ENCODE results near the gene WNT5A. TPM values are rescaled to one million over a fixed set of nuclear protein-coding genes. Genes with fewer than 3 reads are reported as not detected.
A peak's percentile ranks its signal among the peaks of the same experiment; 100 is the strongest.

Gene WNT5A
- total RNA-seq, 1 experiment from 2014 or later = 9.5 TPM

GRCh38 chr3:55471522-55472280 lies 15.4 kb downstream of the WNT5A start:
- intact Hi-C loops (cut with micrococcal nuclease) = no loop called here
- Mint-ChIP-seq H3K4me1 (ENCODE audit: insufficient read depth, unreplicated experiment) (peaks cover 19% of the 10 kb centered on the region), H3K9me3 (ENCODE audit: unreplicated experiment) (no peaks in the 10 kb centered on the region), H3K27ac (ENCODE audit: low read depth, unreplicated experiment) (peak overlapping the region; percentile 48), H3K4me3 (ENCODE audit: unreplicated experiment) (no peak overlapping the region), H3K36me3 (ENCODE audit: insufficient read depth, unreplicated experiment) (peaks cover 38% of the 10 kb centered on the region), H3K27me3 (ENCODE audit: insufficient read depth, unreplicated experiment) (no peaks in the 10 kb centered on the region)
- ChIA-PET CTCF (interaction anchor here (0.6 kb wide), 1 partner anchor 1528 kb away, joined by 3 read pairs; no protein-coding TSS in a partner anchor), POLR2A (no interaction called here)
- BruUV-seq (replicated peaks) = no TSS peak
- no peak for TF ChIP-seq CTCF (IDR thresholded peaks at IDR 0.05; ENCODE audit: unreplicated experiment)
- no peak for DNase-seq (ENCODE audit: unreplicated experiment)

- TF ChIP-seq CTCF (IDR thresholded peaks at IDR 0.05; ENCODE audit: unreplicated experiment) = no peak
- no peak for DNase-seq (ENCODE audit: unreplicated experiment)
- intact Hi-C loops (cut with micrococcal nuclease) = no loop called here
- no peak overlapping the region for H3K4me3 Mint-ChIP-seq (ENCODE audit: unreplicated experiment)
- peaks cover 33% of the 10 kb centered on the region for H3K36me3 Mint-ChIP-seq (ENCODE audit: insufficient read depth, unreplicated experiment)
- no peak overlapping the region for H3K27ac Mint-ChIP-seq (ENCODE audit: low read depth, unreplicated experiment)
- ChIA-PET CTCF (interaction anchor here (0.7 kb wide), 1 partner anchor 250 kb away, joined by 3 read pairs; no protein-coding TSS in a partner anchor), POLR2A (no interaction called here)
- H3K9me3 Mint-ChIP-seq (ENCODE audit: unreplicated experiment) = no peaks in the 10 kb centered on the region
- H3K27me3 Mint-ChIP-seq (ENCODE audit: insufficient read depth, unreplicated experiment) = no peaks in the 10 kb centered on the region
- no TSS peak for BruUV-seq (replicated peaks)
- peaks cover 13% of the 10 kb centered on the region for H3K4me1 Mint-ChIP-seq (ENCODE audit: insufficient read depth, unreplicated experiment)
These were observed 16.0 kb downstream of the WNT5A start for GRCh38 chr3:55471084-55471483.

GRCh38 chr3:55469957-55470526 lies 17.1 kb downstream of the WNT5A start:
- no peak for TF ChIP-seq CTCF (IDR thresholded peaks at IDR 0.05; ENCODE audit: unreplicated experiment)
- no TSS peak for BruUV-seq (replicated peaks)
- no peaks in the 10 kb centered on the region for H3K27me3 Mint-ChIP-seq (ENCODE audit: insufficient read depth, unreplicated experiment)
- no peak overlapping the region for H3K27ac Mint-ChIP-seq (ENCODE audit: low read depth, unreplicated experiment)
- no peak for DNase-seq (ENCODE audit: unreplicated experiment)
- H3K36me3 Mint-ChIP-seq (ENCODE audit: insufficient read depth, unreplicated experiment) = peaks cover 30% of the 10 kb centered on the region
- H3K9me3 Mint-ChIP-seq (ENCODE audit: unreplicated experiment) = no peaks in the 10 kb centered on the region
- CTCF ChIA-PET = interaction anchor here (0.6 to 1.4 kb wide), 2 partner anchors 13 to 132 kb away, joined by 4 read pairs; no protein-coding TSS in a partner anchor
- H3K4me1 Mint-ChIP-seq (ENCODE audit: insufficient read depth, unreplicated experiment) = peaks cover 10% of the 10 kb centered on the region
- POLR2A ChIA-PET = no interaction called here
- H3K4me3 Mint-ChIP-seq (ENCODE audit: unreplicated experiment) = no peak overlapping the region
- intact Hi-C loops (cut with micrococcal nuclease) = loop anchor here (5.0 kb wide), 1 partner anchor 138 kb away; no protein-coding TSS in a partner anchor

GRCh38 chr3:55468251-55468650 lies 18.9 kb downstream of the WNT5A start:
- peaks cover 10% of the 10 kb centered on the region for H3K4me1 Mint-ChIP-seq (ENCODE audit: insufficient read depth, unreplicated experiment)
- H3K27ac Mint-ChIP-seq (ENCODE audit: low read depth, unreplicated experiment) = peak overlapping the region; percentile 24
- no peaks in the 10 kb centered on the region for H3K27me3 Mint-ChIP-seq (ENCODE audit: insufficient read depth, unreplicated experiment)
- POLR2A ChIA-PET = interaction anchor here (0.7 kb wide), 1 partner anchor 397 kb away, joined by 3 read pairs; no protein-coding TSS in a partner anchor
- BruUV-seq (replicated peaks) = no TSS peak
- intact Hi-C loops (cut with micrococcal nuclease) = loop anchor here (5.0 kb wide), 1 partner anchor 136 kb away; no protein-coding TSS in a partner anchor
- peak; percentile 46 for DNase-seq (ENCODE audit: unreplicated experiment)
- no peak for TF ChIP-seq CTCF (IDR thresholded peaks at IDR 0.05; ENCODE audit: unreplicated experiment)
- CTCF ChIA-PET = interaction anchor here (1.4 kb wide), 1 partner anchor 608 kb away, joined by 4 read pairs; no protein-coding TSS in a partner anchor
- no peaks in the 10 kb centered on the region for H3K9me3 Mint-ChIP-seq (ENCODE audit: unreplicated experiment)
- peaks cover 23% of the 10 kb centered on the region for H3K36me3 Mint-ChIP-seq (ENCODE audit: insufficient read depth, unreplicated experiment)
- no peak overlapping the region for H3K4me3 Mint-ChIP-seq (ENCODE audit: unreplicated experiment)
